Brain microvascular endothelial cell (primary cell): Measurements from ENCODE around the gene QPCT.

Experiments used
- DNase-seq: peaks from one replicate; pipeline ENCODE4 v3.0.0-alpha.2; 2020
- H3K27ac ChIP-seq: fragments of 250-450 bp; sonication (Bioruptor Pico); 2 replicates; pipeline ENCODE4 v1.5.1; 2020; ENCODE audit warnings: mild to moderate bottlenecking, moderate library complexity
- H3K27me3 ChIP-seq: fragments of 250-450 bp; sonication (Bioruptor Pico); replicated peaks from 2 replicates; pipeline ENCODE4 v1.5.1; 2020; ENCODE audit warnings: mild to moderate bottlenecking
- H3K36me3 ChIP-seq: fragments of 250-450 bp; sonication (Bioruptor Pico); replicated peaks from 2 replicates; pipeline ENCODE4 v1.5.1; 2020; ENCODE audit warnings: mild to moderate bottlenecking
- H3K4me3 ChIP-seq: 2 replicates; pipeline ENCODE4 v1.5.1; 2011; ENCODE audit warnings: low read depth, mild to moderate bottlenecking, control low read depth, low read length, moderate library complexity
- CTCF ChIP-seq: IDR thresholded peaks from 2 replicates; pipeline ENCODE4 v1.5.1; 2011; ENCODE audit warnings: low read depth, mild to moderate bottlenecking, moderate library complexity, low read length, control low read depth, inconsistent platforms; ENCODE audit errors: missing control alignments
- in situ Hi-C: cut with HindIII; loops from 2 replicates; pipeline ENCODE4 v1.10.0; 2017; ENCODE audit warnings: low sequenced_read_pairs, low pct_ligation_motif_present

Gene QPCT

GRCh38 chr2:37387148-37387835 is 42.9 kb downstream of the QPCT start:
- Histone ChIP-seq H3K27ac (no peak overlapping the region), H3K27me3 (no peaks in the 10 kb centered on the region), H3K4me3 (no peak overlapping the region), H3K36me3 (no peaks in the 10 kb centered on the region)
- no peak for TF ChIP-seq CTCF
- in situ Hi-C loops, result no loop called here
- DNase-seq, result peak; percentile 20

- in situ Hi-C loops, result no loop called here
- no peaks in the 10 kb centered on the region for H3K27me3 ChIP-seq
- H3K4me3 ChIP-seq, result no peak overlapping the region
- no peak for TF ChIP-seq CTCF
- peak; percentile 33 for DNase-seq
- no peak overlapping the region for H3K27ac ChIP-seq
- H3K36me3 ChIP-seq, result no peaks in the 10 kb centered on the region
These were observed 43.6 kb downstream of the QPCT start for GRCh38 chr2:37388074-37388473.

GRCh38 chr2:37389395-37389794 is 45.0 kb downstream of the QPCT start:
- in situ Hi-C loops, result no loop called here
- no peak overlapping the region for H3K27ac ChIP-seq
- no peak for DNase-seq

GRCh38 chr2:37389989-37390765 is 45.7 kb downstream of the QPCT start:
- no peak for TF ChIP-seq CTCF
- in situ Hi-C loops, result no loop called here
- peak overlapping the region; percentile 2 for H3K27ac ChIP-seq

More at GRCh38 chr2:37389395-37389794, 45.0 kb downstream of the QPCT start:
- Histone ChIP-seq H3K27me3 (no peaks in the 10 kb centered on the region), H3K36me3 (no peaks in the 10 kb centered on the region), H3K4me3 (no peak overlapping the region)
- TF ChIP-seq CTCF, result peak; percentile 1

GRCh38 chr2:37390777-37391176 is 46.3 kb downstream of the QPCT start:
- Histone ChIP-seq H3K4me3 (no peak overlapping the region), H3K27me3 (no peaks in the 10 kb centered on the region), H3K36me3 (no peaks in the 10 kb centered on the region), H3K27ac (no peak overlapping the region)
- TF ChIP-seq CTCF, result no peak
- DNase-seq, result no peak
- in situ Hi-C loops, result no loop called here

More at GRCh38 chr2:37389989-37390765, 45.7 kb downstream of the QPCT start:
- no peaks in the 10 kb centered on the region for H3K36me3 ChIP-seq
- no peak overlapping the region for H3K4me3 ChIP-seq
- H3K27me3 ChIP-seq, result no peaks in the 10 kb centered on the region
- DNase-seq, result peak; percentile 74

- Histone ChIP-seq H3K27ac (no peak overlapping the region), H3K4me3 (no peak overlapping the region), H3K36me3 (no peaks in the 10 kb centered on the region), H3K27me3 (no peaks in the 10 kb centered on the region)
- in situ Hi-C loops, result no loop called here
- TF ChIP-seq CTCF, result no peak
- DNase-seq, result no peak
These were observed 47.3 kb downstream of the QPCT start for GRCh38 chr2:37391711-37392110.
